ENCODE results near the gene ZMYND8.
"Not testable (repeated sequence)": the region's sequence is repeated elsewhere in the genome, so short reads cannot be mapped to it uniquely, and the experiment has no call there.

ZMYND8 gene

GRCh38 chr20:47223896-47224295 lies 132.6 kb downstream of the ZMYND8 start:
- no peak for DNase-seq (ENCODE audit: low read depth)

GRCh38 chr20:47222468-47223119 lies 133.9 kb downstream of the ZMYND8 start:
- no peak for DNase-seq (ENCODE audit: low read depth)

GRCh38 chr20:47221036-47221625 lies 135.4 kb downstream of the ZMYND8 start:
- no peak for DNase-seq (ENCODE audit: low read depth)

- no peak for DNase-seq (ENCODE audit: low read depth)
These were observed 136.3 kb downstream of the ZMYND8 start for GRCh38 chr20:47220161-47220582.

- DNase-seq (ENCODE audit: low read depth), result no peak
These were observed 138.7 kb downstream of the ZMYND8 start for GRCh38 chr20:47217482-47218446.

- DNase-seq (ENCODE audit: low read depth), result no peak
These were observed 139.6 kb downstream of the ZMYND8 start for GRCh38 chr20:47216819-47217410.

GRCh38 chr20:47215653-47216397 lies 140.7 kb downstream of the ZMYND8 start:
- DNase-seq (ENCODE audit: low read depth), result no peak

GRCh38 chr20:47213966-47214365 lies 142.5 kb downstream of the ZMYND8 start:
- DNase-seq (ENCODE audit: low read depth), result no peak

- DNase-seq (ENCODE audit: low read depth), result no peak
These were observed 143.8 kb downstream of the ZMYND8 start for GRCh38 chr20:47212606-47213207.

GRCh38 chr20:47211036-47211435 lies 145.5 kb downstream of the ZMYND8 start:
- no peak for DNase-seq (ENCODE audit: low read depth)

- no peak for DNase-seq (ENCODE audit: low read depth)
These were observed 146.0 kb downstream of the ZMYND8 start for GRCh38 chr20:47210470-47210869.

- DNase-seq (ENCODE audit: low read depth), result no peak
These were observed 146.5 kb downstream of the ZMYND8 start for GRCh38 chr20:47209982-47210381.

- no peak for DNase-seq (ENCODE audit: low read depth)
These were observed 147.8 kb downstream of the ZMYND8 start for GRCh38 chr20:47208534-47209174.

- no peak for DNase-seq (ENCODE audit: low read depth)
These were observed 149.4 kb downstream of the ZMYND8 start for GRCh38 chr20:47206962-47207641.

- DNase-seq (ENCODE audit: low read depth), result not testable (repeated sequence)
These were observed 149.9 kb downstream of the ZMYND8 start for GRCh38 chr20:47206552-47206951.

- DNase-seq (ENCODE audit: low read depth), result peak; percentile 83
These were observed 150.8 kb downstream of the ZMYND8 start for GRCh38 chr20:47205577-47206123.

GRCh38 chr20:47204850-47205122 lies 151.7 kb downstream of the ZMYND8 start:
- not testable (repeated sequence) for DNase-seq (ENCODE audit: low read depth)

- DNase-seq (ENCODE audit: low read depth), result no peak
These were observed 152.3 kb downstream of the ZMYND8 start for GRCh38 chr20:47204008-47204849.

Measured in fibroblast of the conjunctiva (primary cell).